ENCODE results near the gene MYO1E.

Gene MYO1E

DNA sequence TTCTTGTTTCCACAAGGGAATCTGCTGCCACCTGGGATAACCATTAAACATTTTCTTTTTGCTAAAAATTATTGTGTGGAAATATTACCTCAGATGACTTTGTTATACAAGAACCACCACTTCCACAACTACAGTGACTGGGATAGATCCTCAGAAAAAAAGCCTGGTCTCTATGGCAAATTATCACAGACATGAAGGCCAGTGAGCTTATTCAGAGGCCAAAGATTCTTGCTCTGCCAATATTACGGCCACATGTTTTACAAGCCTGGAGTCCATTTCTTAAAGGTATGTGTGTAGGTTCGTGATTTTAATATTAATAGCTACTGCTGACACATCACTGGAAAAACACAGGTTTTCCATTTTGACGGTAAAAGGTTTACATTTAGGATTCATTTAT is 73.8 kb downstream of the MYO1E start:
- DNase-seq: no peak
- ChIA-PET POLR2A (interaction anchor here (1.9 kb wide), 1 partner anchor 19 kb away, joined by 4 read pairs; no protein-coding TSS in a partner anchor), CTCF (no interaction called here)
- Histone ChIP-seq H3K4me1 (ENCODE audit: control extremely low read depth in 1 of 4, control insufficient read depth in 4 of 4, insufficient read depth in 4 of 4, low read length in 3 of 4) (peaks cover 14 to 47% (median 35%) of the 10 kb centered on the region in 4 experiments), H3K36me3 (ENCODE audit: control insufficient read depth in 4 of 4, insufficient read depth in 4 of 4, low read length in 3 of 4) (no peaks in the 10 kb centered on the region), H3K4me3 (ENCODE audit: control insufficient read depth in 1 of 7, extremely low read depth in 1 of 7, insufficient read depth in 4 of 7, low read depth in 2 of 7, low read length in 6 of 7) (no peak overlapping the region), H3K27me3 (replicated peaks in 2 of 5; ENCODE audit: control insufficient read depth in 4 of 5, insufficient read depth in 5 of 5, low read length in 4 of 5) (no peaks in the 10 kb centered on the region), H3K27ac (ENCODE audit: insufficient read depth in 1 of 2, low read depth in 1 of 2, low read length in 2 of 2, poor library complexity in 1 of 2, severe bottlenecking in 2 of 2) (no peak overlapping the region), H3K9me3 (ENCODE audit: control extremely low read depth in 1 of 5, control insufficient read depth in 4 of 5, insufficient read depth in 2 of 5, low read depth in 1 of 5, low read length in 4 of 5) (no peaks in the 10 kb centered on the region)
- WGBS (ENCODE audit: insufficient coverage): no CpG with 5 or more reads among the region's 3 CpGs

- H3K27me3 ChIP-seq (replicated peaks in 2 of 5; ENCODE audit: control insufficient read depth in 4 of 5, insufficient read depth in 5 of 5, low read length in 4 of 5): no peaks in the 10 kb centered on the region
- no peaks in the 10 kb centered on the region for H3K36me3 ChIP-seq (ENCODE audit: control insufficient read depth in 4 of 4, insufficient read depth in 4 of 4, low read length in 3 of 4)
- H3K9me3 ChIP-seq (ENCODE audit: control extremely low read depth in 1 of 5, control insufficient read depth in 4 of 5, insufficient read depth in 2 of 5, low read depth in 1 of 5, low read length in 4 of 5): no peaks in the 10 kb centered on the region
- 89% methylated on average over 6 of the region's 8 CpGs for WGBS (ENCODE audit: insufficient coverage)
- no peak overlapping the region for H3K27ac ChIP-seq (ENCODE audit: insufficient read depth in 1 of 2, low read depth in 1 of 2, low read length in 2 of 2, poor library complexity in 1 of 2, severe bottlenecking in 2 of 2)
- no peak for DNase-seq
- CTCF ChIA-PET: interaction anchor here (1.1 kb wide), 1 partner anchor 197 kb away, joined by 3 read pairs; no protein-coding TSS in a partner anchor
- peaks cover 14 to 47% (median 35%) of the 10 kb centered on the region in 4 experiments for H3K4me1 ChIP-seq (ENCODE audit: control extremely low read depth in 1 of 4, control insufficient read depth in 4 of 4, insufficient read depth in 4 of 4, low read length in 3 of 4)
- H3K4me3 ChIP-seq (ENCODE audit: control insufficient read depth in 1 of 7, extremely low read depth in 1 of 7, insufficient read depth in 4 of 7, low read depth in 2 of 7, low read length in 6 of 7): no peak overlapping the region
- POLR2A ChIA-PET: no interaction called here
These were observed 74.3 kb downstream of the MYO1E start for GRCh38 chr15:59298225-59298853.

GRCh38 chr15:59296181-59296617 is 76.5 kb downstream of the MYO1E start:
- POLR2A ChIA-PET: interaction anchor here (0.6 kb wide), 1 partner anchor 440 kb away, joined by 3 read pairs; no protein-coding TSS in a partner anchor
- CTCF ChIA-PET: no interaction called here
- Histone ChIP-seq H3K36me3 (ENCODE audit: control insufficient read depth in 4 of 4, insufficient read depth in 4 of 4, low read length in 3 of 4) (no peaks in the 10 kb centered on the region), H3K4me3 (ENCODE audit: control insufficient read depth in 1 of 7, extremely low read depth in 1 of 7, insufficient read depth in 4 of 7, low read depth in 2 of 7, low read length in 6 of 7) (peak overlapping the region in 1 of 7 experiments; percentile 12), H3K4me1 (ENCODE audit: control extremely low read depth in 1 of 4, control insufficient read depth in 4 of 4, insufficient read depth in 4 of 4, low read length in 3 of 4) (peaks cover 14 to 58% (median 37%) of the 10 kb centered on the region in 4 experiments), H3K27me3 (replicated peaks in 2 of 5; ENCODE audit: control insufficient read depth in 4 of 5, insufficient read depth in 5 of 5, low read length in 4 of 5) (no peaks in the 10 kb centered on the region), H3K9me3 (ENCODE audit: control extremely low read depth in 1 of 5, control insufficient read depth in 4 of 5, insufficient read depth in 2 of 5, low read depth in 1 of 5, low read length in 4 of 5) (no peaks in the 10 kb centered on the region), H3K27ac (ENCODE audit: insufficient read depth in 1 of 2, low read depth in 1 of 2, low read length in 2 of 2, poor library complexity in 1 of 2, severe bottlenecking in 2 of 2) (no peak overlapping the region)
- peak; percentile 11 to 35 (median 29) for DNase-seq
- WGBS (ENCODE audit: insufficient coverage): 77% methylated on average over 5 of the region's 6 CpGs

- no peaks in the 10 kb centered on the region for H3K36me3 ChIP-seq (ENCODE audit: control insufficient read depth in 4 of 4, insufficient read depth in 4 of 4, low read length in 3 of 4)
- no peaks in the 10 kb centered on the region for H3K9me3 ChIP-seq (ENCODE audit: control extremely low read depth in 1 of 5, control insufficient read depth in 4 of 5, insufficient read depth in 2 of 5, low read depth in 1 of 5, low read length in 4 of 5)
- ChIA-PET POLR2A (interaction anchor here (0.6 kb wide), 1 partner anchor 440 kb away, joined by 3 read pairs; no protein-coding TSS in a partner anchor), CTCF (interaction anchor here (1.5 kb wide), 1 partner anchor 43 kb away, joined by 3 read pairs; no protein-coding TSS in a partner anchor)
- H3K4me3 ChIP-seq (ENCODE audit: control insufficient read depth in 1 of 7, extremely low read depth in 1 of 7, insufficient read depth in 4 of 7, low read depth in 2 of 7, low read length in 6 of 7): no peak overlapping the region
- 74% methylated on average over 15 of the region's 17 CpGs for WGBS (ENCODE audit: insufficient coverage)
- no peaks in the 10 kb centered on the region for H3K27me3 ChIP-seq (replicated peaks in 2 of 5; ENCODE audit: control insufficient read depth in 4 of 5, insufficient read depth in 5 of 5, low read length in 4 of 5)
- H3K27ac ChIP-seq (ENCODE audit: insufficient read depth in 1 of 2, low read depth in 1 of 2, low read length in 2 of 2, poor library complexity in 1 of 2, severe bottlenecking in 2 of 2): no peak overlapping the region
- peaks cover 12 to 58% (median 34%) of the 10 kb centered on the region in 4 experiments for H3K4me1 ChIP-seq (ENCODE audit: control extremely low read depth in 1 of 4, control insufficient read depth in 4 of 4, insufficient read depth in 4 of 4, low read length in 3 of 4)
- DNase-seq: no peak
These were observed 77.2 kb downstream of the MYO1E start for GRCh38 chr15:59295261-59296001.

- Histone ChIP-seq H3K4me3 (ENCODE audit: control insufficient read depth in 1 of 7, extremely low read depth in 1 of 7, insufficient read depth in 4 of 7, low read depth in 2 of 7, low read length in 6 of 7) (no peak overlapping the region), H3K4me1 (ENCODE audit: control extremely low read depth in 1 of 4, control insufficient read depth in 4 of 4, insufficient read depth in 4 of 4, low read length in 3 of 4) (peaks cover 12 to 53% (median 29%) of the 10 kb centered on the region in 4 experiments), H3K27me3 (replicated peaks in 2 of 5; ENCODE audit: control insufficient read depth in 4 of 5, insufficient read depth in 5 of 5, low read length in 4 of 5) (no peaks in the 10 kb centered on the region), H3K36me3 (ENCODE audit: control insufficient read depth in 4 of 4, insufficient read depth in 4 of 4, low read length in 3 of 4) (no peaks in the 10 kb centered on the region), H3K9me3 (ENCODE audit: control extremely low read depth in 1 of 5, control insufficient read depth in 4 of 5, insufficient read depth in 2 of 5, low read depth in 1 of 5, low read length in 4 of 5) (no peaks in the 10 kb centered on the region), H3K27ac (ENCODE audit: insufficient read depth in 1 of 2, low read depth in 1 of 2, low read length in 2 of 2, poor library complexity in 1 of 2, severe bottlenecking in 2 of 2) (no peak overlapping the region)
- CTCF ChIA-PET: interaction anchor here (0.7 to 1.5 kb wide), 2 partner anchors 42 to 47 kb away, joined by 3 read pairs; no protein-coding TSS in a partner anchor
- no peak for DNase-seq
- POLR2A ChIA-PET: interaction anchor here (0.6 kb wide), 1 partner anchor 23 kb away, joined by 3 read pairs; no protein-coding TSS in a partner anchor
- 93% methylated on average over 3 of the region's 3 CpGs for WGBS (ENCODE audit: insufficient coverage)
These were observed 78.0 kb downstream of the MYO1E start for GRCh38 chr15:59294574-59295260.

GRCh38 chr15:59292442-59293151 is 80.1 kb downstream of the MYO1E start:
- peaks cover 7 to 47% (median 25%) of the 10 kb centered on the region in 4 experiments for H3K4me1 ChIP-seq (ENCODE audit: control extremely low read depth in 1 of 4, control insufficient read depth in 4 of 4, insufficient read depth in 4 of 4, low read length in 3 of 4)
- no peak overlapping the region for H3K27ac ChIP-seq (ENCODE audit: insufficient read depth in 1 of 2, low read depth in 1 of 2, low read length in 2 of 2, poor library complexity in 1 of 2, severe bottlenecking in 2 of 2)
- CTCF ChIA-PET: no interaction called here
- no peak for DNase-seq
- no peak overlapping the region for H3K4me3 ChIP-seq (ENCODE audit: control insufficient read depth in 1 of 7, extremely low read depth in 1 of 7, insufficient read depth in 4 of 7, low read depth in 2 of 7, low read length in 6 of 7)
- no peaks in the 10 kb centered on the region for H3K27me3 ChIP-seq (replicated peaks in 2 of 5; ENCODE audit: control insufficient read depth in 4 of 5, insufficient read depth in 5 of 5, low read length in 4 of 5)
- H3K9me3 ChIP-seq (ENCODE audit: control extremely low read depth in 1 of 5, control insufficient read depth in 4 of 5, insufficient read depth in 2 of 5, low read depth in 1 of 5, low read length in 4 of 5): no peaks in the 10 kb centered on the region
- POLR2A ChIA-PET: interaction anchor here (0.6 kb wide), 1 partner anchor 31 kb away, joined by 3 read pairs; no protein-coding TSS in a partner anchor
- no peaks in the 10 kb centered on the region for H3K36me3 ChIP-seq (ENCODE audit: control insufficient read depth in 4 of 4, insufficient read depth in 4 of 4, low read length in 3 of 4)
- 93% methylated on average over 7 of the region's 8 CpGs for WGBS (ENCODE audit: insufficient coverage)
